ENCODE measurements around the gene NAGPA.

Gene NAGPA

GRCh38 chr16:5072334-5073278 is 38.9 kb upstream of the NAGPA start:
- no peak for DNase-seq (ENCODE audit: low read depth)
- H3K4me3 ChIP-seq (ENCODE audit: low read length), result peak overlapping the region; percentile 85

GRCh38 chr16:5071681-5072333 is 38.1 kb upstream of the NAGPA start, which contains the start of gene ALG1:
Gene ALG1 (plus strand): TSS chr16:5071843. CDS start chr16:5071850, 7 bp downstream.
- peak; percentile 84 for DNase-seq (ENCODE audit: low read depth)
- H3K4me3 ChIP-seq (ENCODE audit: low read length), result peak within 1 kb of the TSS; percentile 85
- TF ChIP-seq CTCF (conservative IDR thresholded peaks at IDR 0.05; ENCODE audit: low read length), result no peak

More at GRCh38 chr16:5072334-5073278, 38.9 kb upstream of the NAGPA start:
- TF ChIP-seq CTCF (conservative IDR thresholded peaks at IDR 0.05; ENCODE audit: low read length), result no peak; the same call in 1 of the 2 replicates

GRCh38 chr16:5071341-5071680 is 37.6 kb upstream of the NAGPA start:
- peak overlapping the region; percentile 85 for H3K4me3 ChIP-seq (ENCODE audit: low read length)
- no peak for TF ChIP-seq CTCF (conservative IDR thresholded peaks at IDR 0.05; ENCODE audit: low read length)

GRCh38 chr16:5070431-5071186 is 36.9 kb upstream of the NAGPA start:
- no peak for TF ChIP-seq CTCF (conservative IDR thresholded peaks at IDR 0.05; ENCODE audit: low read length)
- DNase-seq (ENCODE audit: low read depth), result no peak
- no peak overlapping the region for H3K4me3 ChIP-seq (ENCODE audit: low read length)

More at GRCh38 chr16:5071341-5071680, 37.6 kb upstream of the NAGPA start:
- no peak for DNase-seq (ENCODE audit: low read depth)

GRCh38 chr16:5069854-5070253 is 36.1 kb upstream of the NAGPA start:
- TF ChIP-seq CTCF (conservative IDR thresholded peaks at IDR 0.05; ENCODE audit: low read length), result no peak
- no peak for DNase-seq (ENCODE audit: low read depth)
- no peak overlapping the region for H3K4me3 ChIP-seq (ENCODE audit: low read length)

GRCh38 chr16:5069048-5069447 is 35.3 kb upstream of the NAGPA start:
- TF ChIP-seq CTCF (conservative IDR thresholded peaks at IDR 0.05; ENCODE audit: low read length), result no peak
- no peak for DNase-seq (ENCODE audit: low read depth)

More at GRCh38 chr16:5069048-5069447, 35.3 kb upstream of the NAGPA start:
- no peak overlapping the region for H3K4me3 ChIP-seq (ENCODE audit: low read length)

Data from AG10803 (cell line).